HCEC 1CT (cell line): ENCODE data around the gene SCTR.

ENCODE experiments used
- DNase-seq: peaks from one replicate; pipeline ENCODE4 v3.0.0-alpha.2; 2017

Gene SCTR

GRCh38 chr2:119402645-119403560 is 121.4 kb downstream of the SCTR start:
- no peak for DNase-seq

GRCh38 chr2:119402106-119402505 is 122.2 kb downstream of the SCTR start:
- DNase-seq = no peak

GRCh38 chr2:119397196-119397595 is 127.1 kb downstream of the SCTR start:
- no peak for DNase-seq

GRCh38 chr2:119393971-119394748 is 130.1 kb downstream of the SCTR start:
- no peak for DNase-seq
